Smooth muscle cell (in vitro differentiated cells): Measurements from ENCODE around the gene TBC1D2B. TPM values are rescaled to one million over a fixed set of nuclear protein-coding genes. Genes with fewer than 3 reads are reported as not detected.
"Not testable (repeated sequence)": the region's sequence is repeated elsewhere in the genome, so short reads cannot be mapped to it uniquely, and the experiment has no call there.

ENCODE experiments used
- DNase-seq: peaks from one replicate; lab custom pipeline; 2025; ENCODE audit not compliant: unreplicated experiment; lab: John Stamatoyannopoulos, UW
- H2AFZ ChIP-seq: fragments of 200-600 bp; sonication (generic); 2 replicates; pipeline ENCODE4 v1.6.0; 2016; ENCODE audit warnings: antibody characterized with exemption, low read depth, mild to moderate bottlenecking
- H3F3A ChIP-seq: fragments of 200-600 bp; sonication (generic); 2 replicates; pipeline ENCODE4 v1.6.0; 2017; ENCODE audit warnings: antibody characterized with exemption, low read depth
- H3K27ac ChIP-seq: fragments of 200-600 bp; sonication (generic); 2 replicates; pipeline ENCODE4 v1.5.1; 2016; ENCODE audit warnings: low read depth, mild to moderate bottlenecking
- H3K27me3 ChIP-seq: fragments of 200-600 bp; sonication (generic); 2 replicates; pipeline ENCODE4 v1.6.1; 2016; ENCODE audit warnings: low read depth, mild to moderate bottlenecking
- H3K36me3 ChIP-seq: fragments of 200-600 bp; sonication (generic); 2 replicates; pipeline ENCODE4 v1.5.1; 2016; ENCODE audit warnings: low read depth
- H3K4me1 ChIP-seq: fragments of 200-600 bp; sonication (generic); 2 replicates; pipeline ENCODE4 v1.5.1; 2016; ENCODE audit warnings: low read depth
- H3K4me2 ChIP-seq: fragments of 200-600 bp; sonication (generic); 2 replicates; pipeline ENCODE4 v1.6.0; 2016; ENCODE audit warnings: mild to moderate bottlenecking
- H3K4me3 ChIP-seq: fragments of 200-600 bp; sonication (generic); 2 replicates; pipeline ENCODE4 v1.5.1; 2016; ENCODE audit warnings: mild to moderate bottlenecking
- H3K79me2 ChIP-seq: fragments of 200-600 bp; sonication (generic); 2 replicates; pipeline ENCODE4 v1.6.0; 2016; ENCODE audit warnings: low read depth, mild to moderate bottlenecking
- H3K9ac ChIP-seq: fragments of 200-600 bp; sonication (generic); 2 replicates; pipeline ENCODE4 v1.6.0; 2016; ENCODE audit warnings: low read depth
- H3K9me3 ChIP-seq: fragments of 200-600 bp; sonication (generic); replicated peaks from 2 replicates; pipeline ENCODE4 v1.5.1; 2016; ENCODE audit warnings: low read depth
- H4K20me1 ChIP-seq: fragments of 200-600 bp; sonication (generic); 2 replicates; pipeline ENCODE4 v1.6.0; 2016; ENCODE audit warnings: low read depth
- CTCF ChIP-seq: fragments of 200-600 bp; sonication (generic); IDR thresholded peaks from 2 replicates; pipeline ENCODE4 v1.5.1; 2017; ENCODE audit warnings: borderline replicate concordance, mild to moderate bottlenecking, antibody characterized with exemption; ENCODE audit not compliant: insufficient read depth, poor library complexity, severe bottlenecking
- WGBS: methylation state at CpG from one replicate; pipeline ENCODE4 v1.1.7; 2016; ENCODE audit warnings: low lambda C conversion rate; 5-methylcytosine and 5-hydroxymethylcytosine counted together
- polyA plus RNA-seq: library from polyadenylated mRNA; unstranded; fragments of >200 nt; fragmentation: Nextera tagmentation; extraction: Ambion mirVana; gene quantifications from 2 replicates; pipeline ENCODE4 v1.2.1, GENCODE V29; 2016
- total RNA-seq: library from RNA; depleted of rRNA; stranded (reverse); fragments of >200 nt; gene quantifications from 2 replicates; pipeline ENCODE4 v1.2.3, GENCODE V29; 2014

Gene TBC1D2B
- total and polyA plus RNA-seq, 2 experiments from 2014 or later: 14.2 to 19.4 TPM

- DNase-seq: no peak
- Histone ChIP-seq H3K36me3 (no peaks in the 10 kb centered on the region), H3K4me1 (no peaks in the 10 kb centered on the region), H3K27ac (no peak overlapping the region), H3K79me2 (no peaks in the 10 kb centered on the region), H3K9ac (no peak overlapping the region), H3K27me3 (no peaks in the 10 kb centered on the region), H3K4me3 (no peak overlapping the region), H4K20me1 (no peaks in the 10 kb centered on the region), H3K4me2 (no peak overlapping the region), H3F3A (no peaks in the 10 kb centered on the region), H2AFZ (no peak overlapping the region), H3K9me3 (no peaks in the 10 kb centered on the region)
- WGBS: 42% methylated on average over 23 of the region's 26 CpGs
- TF ChIP-seq CTCF: no peak
These were observed 102.0 kb downstream of the TBC1D2B start for GRCh38 chr15:77975332-77976094.

GRCh38 chr15:77974416-77975331 is 102.8 kb downstream of the TBC1D2B start:
- Histone ChIP-seq H3K27ac (no peak overlapping the region), H3K4me2 (no peak overlapping the region), H3F3A (no peaks in the 10 kb centered on the region), H3K27me3 (no peaks in the 10 kb centered on the region), H3K4me1 (no peaks in the 10 kb centered on the region), H3K9me3 (no peaks in the 10 kb centered on the region), H3K9ac (no peak overlapping the region), H3K36me3 (no peaks in the 10 kb centered on the region), H4K20me1 (no peaks in the 10 kb centered on the region), H3K79me2 (no peaks in the 10 kb centered on the region), H2AFZ (no peak overlapping the region), H3K4me3 (no peak overlapping the region)
- no peak for DNase-seq
- no peak for TF ChIP-seq CTCF
- WGBS: 92% methylated on average over 14 of the region's 14 CpGs

- DNase-seq: no peak
- no peaks in the 10 kb centered on the region for H3K36me3 ChIP-seq
- H3K9me3 ChIP-seq: no peaks in the 10 kb centered on the region
- no peak overlapping the region for H2AFZ ChIP-seq
- H3F3A ChIP-seq: no peaks in the 10 kb centered on the region
- no peak for TF ChIP-seq CTCF
- no peak overlapping the region for H3K4me3 ChIP-seq
- H4K20me1 ChIP-seq: no peaks in the 10 kb centered on the region
- H3K4me1 ChIP-seq: no peaks in the 10 kb centered on the region
- no peak overlapping the region for H3K27ac ChIP-seq
- H3K4me2 ChIP-seq: no peak overlapping the region
- H3K27me3 ChIP-seq: no peaks in the 10 kb centered on the region
- H3K9ac ChIP-seq: no peak overlapping the region
- WGBS: 97% methylated on average over 6 of the region's 6 CpGs
- no peaks in the 10 kb centered on the region for H3K79me2 ChIP-seq
These were observed 103.5 kb downstream of the TBC1D2B start for GRCh38 chr15:77974098-77974414.

- H3F3A ChIP-seq, H3K4me2 ChIP-seq, DNase-seq, H3K27me3 ChIP-seq, H3K4me1 ChIP-seq, H3K4me3 ChIP-seq, H3K79me2 ChIP-seq, H3K9ac ChIP-seq, H3K9me3 ChIP-seq, H4K20me1 ChIP-seq, H3K36me3 ChIP-seq, H3K27ac ChIP-seq, H2AFZ ChIP-seq: not testable (repeated sequence)
- 94% methylated on average over 10 of the region's 22 CpGs for WGBS
These were observed 104.0 kb downstream of the TBC1D2B start for GRCh38 chr15:77973273-77974097.

GRCh38 chr15:77972706-77973105 is 104.8 kb downstream of the TBC1D2B start:
- not testable (repeated sequence) for H3K4me1 ChIP-seq, H3K4me3 ChIP-seq, H3F3A ChIP-seq, H3K9me3 ChIP-seq, H3K79me2 ChIP-seq, DNase-seq, H3K36me3 ChIP-seq, H3K27ac ChIP-seq, H3K4me2 ChIP-seq, H3K9ac ChIP-seq, H3K27me3 ChIP-seq, H4K20me1 ChIP-seq, H2AFZ ChIP-seq
- 96% methylated on average over 5 of the region's 6 CpGs for WGBS

GRCh38 chr15:77971875-77972274 is 105.6 kb downstream of the TBC1D2B start:
- not testable (repeated sequence) for H3K4me3 ChIP-seq, H3K27me3 ChIP-seq, H3K9me3 ChIP-seq, H2AFZ ChIP-seq, H3K4me2 ChIP-seq, H3K79me2 ChIP-seq, H3K9ac ChIP-seq, DNase-seq, H4K20me1 ChIP-seq, H3K36me3 ChIP-seq, H3K27ac ChIP-seq, H3K4me1 ChIP-seq, H3F3A ChIP-seq
- WGBS: 79% methylated on average over 7 of the region's 7 CpGs
